HCT116 (cell line): ENCODE results near the gene ZDHHC14. TPM values are rescaled to one million over a fixed set of nuclear protein-coding genes. Genes with fewer than 3 reads are reported as not detected.

Source experiments
- ATAC-seq: fragments of 200-7000 bp; cut with Tn5 transposase; 2 replicates; pipeline ENCODE4 v1.9.1; 2020; ENCODE audit warnings: mild to moderate bottlenecking, moderate library complexity
- BruUV-seq: library from RNA; stranded (reverse); fragments of 400-500 nt; replicated peaks from 2 replicates; lab custom pipeline; 2021; lab: Mats Ljungman, UMichigan
- CTCF ChIA-PET: fragments of 300-600 bp; sonication (Branson Sonifier 250); formaldehyde crosslinking; loops from one replicate; lab custom pipeline; 2021; ENCODE audit warnings: antibody characterized with exemption; lab: Charles Lee
- POLR2A ChIA-PET: fragments of 300-600, 350-600 bp; sonication (Branson Sonifier 250); formaldehyde crosslinking; loops from one replicate; lab custom pipeline; 2021; ENCODE audit warnings: antibody characterized with exemption; lab: Charles Lee
- RAD21 ChIA-PET, 2 experiments: fragments of 300-600 bp; sonication (Branson Sonifier 250); formaldehyde crosslinking; loops; one replicate each; lab custom pipeline; 2023; ENCODE audit warnings: low total read pairs in 2 of 2; ENCODE audit not compliant: uncharacterized antibody in 2 of 2, unreplicated experiment in 2 of 2, low non-redundant PET in 1 of 2; lab: Charles Lee
- DNase-seq: peaks from one replicate; pipeline ENCODE4 v3.0.0-alpha.2; 2010; ENCODE audit warnings: low read depth, low spot score
- H2AFZ ChIP-seq: fragments of 200-600 bp; shearing (Covaris generic), sonication (generic); 2 replicates; pipeline ENCODE4 v1.6.1; 2017; ENCODE audit warnings: low read depth, mixed run types, mixed read lengths, antibody characterized with exemption, low read length; ENCODE audit not compliant: poor library complexity, severe bottlenecking
- H3K27ac ChIP-seq: 2 replicates; pipeline ENCODE4 v1.5.1; 2012; ENCODE audit warnings: low read depth, low read length
- H3K27me3 ChIP-seq: fragments of 200-600 bp; sonication (generic); 2 replicates; pipeline ENCODE4 v1.6.1; 2016; ENCODE audit warnings: mixed run types, low read length, mixed read lengths; ENCODE audit not compliant: insufficient read depth
- H3K36me3 ChIP-seq, 2 experiments: fragments of 200-500 bp in 1 of 2; fragments of 200-600 bp in 1 of 2; sonication (Bioruptor generic) in 1 of 2; sonication (generic) in 1 of 2; 2 replicates each; pipeline versions ENCODE4 v1.5.1 to v1.6.1; 2014 to 2016; ENCODE audit warnings: low read length in 2 of 2, inconsistent platforms in 1 of 2, mixed read lengths in 1 of 2, mixed run types in 1 of 2; ENCODE audit not compliant: insufficient read depth in 2 of 2, control insufficient read depth in 1 of 2
- H3K4me1 ChIP-seq, 2 experiments: fragments of 200-600 bp in 1 of 2; sonication (generic) in 1 of 2; 2 replicates each; pipeline versions ENCODE4 v1.5.1 to v1.6.1; 2012 to 2017; ENCODE audit warnings: low read length in 2 of 2, inconsistent platforms in 1 of 2, mild to moderate bottlenecking in 1 of 2, mixed read lengths in 1 of 2, mixed run types in 1 of 2, moderate library complexity in 1 of 2; ENCODE audit not compliant: insufficient read depth in 2 of 2, control insufficient read depth in 1 of 2
- H3K4me2 ChIP-seq: fragments of 200-600 bp; sonication (generic); 2 replicates; pipeline ENCODE4 v1.6.1; 2017; ENCODE audit warnings: mixed run types, low read length, mixed read lengths
- H3K4me3 ChIP-seq, 2 experiments: fragments of 200-600 bp in 1 of 2; sonication (generic) in 1 of 2; replicated peaks in 1 of 2; 2 replicates each; pipeline ENCODE4 v1.5.1; 2011 to 2016; ENCODE audit warnings: low read length in 2 of 2, control low read depth in 1 of 2, low read depth in 1 of 2, mild to moderate bottlenecking in 1 of 2, mixed read lengths in 1 of 2, mixed run types in 1 of 2
- H3K79me2 ChIP-seq: fragments of 200-600 bp; sonication (generic); 2 replicates; pipeline ENCODE4 v1.6.1; 2017; ENCODE audit warnings: mild to moderate bottlenecking, mixed run types, low read length, moderate library complexity, mixed read lengths; ENCODE audit not compliant: insufficient read depth
- H3K9ac ChIP-seq: fragments of 200-600 bp; sonication (generic); 2 replicates; pipeline ENCODE4 v1.6.1; 2016; ENCODE audit warnings: low read length, mixed read lengths
- H3K9me2 ChIP-seq: fragments of 200-600 bp; sonication (generic), shearing (Covaris generic); 2 replicates; pipeline ENCODE4 v1.6.1; 2017; ENCODE audit warnings: mixed run types, mild to moderate bottlenecking, moderate library complexity; ENCODE audit not compliant: insufficient read depth
- H3K9me3 ChIP-seq, 2 experiments: fragments of 200-500 bp in 1 of 2; fragments of 200-600 bp in 1 of 2; sonication (Bioruptor generic) in 1 of 2; sonication (generic) in 1 of 2; 2 replicates each; pipeline ENCODE4 v1.6.1; 2014 to 2017; ENCODE audit warnings: low read length in 2 of 2, mixed read lengths in 2 of 2, inconsistent platforms in 1 of 2, low read depth in 1 of 2, mild to moderate bottlenecking in 1 of 2, mixed run types in 1 of 2, moderate library complexity in 1 of 2; ENCODE audit not compliant: control insufficient read depth in 1 of 2, insufficient read depth in 1 of 2
- H4K20me1 ChIP-seq: fragments of 200-600 bp; sonication (generic), shearing (Covaris generic); 2 replicates; pipeline ENCODE4 v1.6.1; 2017; ENCODE audit warnings: mixed run types, mild to moderate bottlenecking, moderate library complexity; ENCODE audit not compliant: insufficient read depth
- ATF3 ChIP-seq: IDR thresholded peaks from 2 replicates; pipeline ENCODE4 v1.6.1; 2012
- CEBPB ChIP-seq: IDR thresholded peaks from 2 replicates; pipeline ENCODE4 v1.6.1; 2012; ENCODE audit warnings: low read depth
- EGR1 ChIP-seq: IDR thresholded peaks from 2 replicates; pipeline ENCODE4 v1.6.1; 2012; ENCODE audit warnings: low read depth
- ELF1 ChIP-seq: IDR thresholded peaks from 2 replicates; pipeline ENCODE4 v1.6.1; 2012; ENCODE audit warnings: low read depth, borderline replicate concordance
- EZH2phosphoT487 ChIP-seq: fragments of 200-600 bp; IDR thresholded peaks from 2 replicates; pipeline ENCODE4 v1.6.1; 2018; ENCODE audit warnings: antibody characterized with exemption, borderline replicate concordance
- JUND ChIP-seq: IDR thresholded peaks from 2 replicates; pipeline ENCODE4 v1.6.1; 2012
- MAX ChIP-seq: IDR thresholded peaks from 2 replicates; pipeline ENCODE4 v1.6.1; 2012
- RAD21 ChIP-seq: IDR thresholded peaks from 2 replicates; pipeline ENCODE4 v1.6.1; 2012; ENCODE audit warnings: low read depth, mild to moderate bottlenecking
- SRF ChIP-seq: IDR thresholded peaks from 2 replicates; pipeline ENCODE4 v1.6.1; 2012; ENCODE audit warnings: low read depth
- TCF7L2 ChIP-seq: IDR thresholded peaks from 2 replicates; pipeline ENCODE4 v1.7.0; 2011; ENCODE audit warnings: borderline replicate concordance, inconsistent platforms; ENCODE audit not compliant: insufficient read depth, insufficient read length; ENCODE audit errors: extremely low read depth
- YY1 ChIP-seq: IDR thresholded peaks from 2 replicates; pipeline ENCODE4 v1.6.1; 2011; ENCODE audit warnings: low read length, low read depth, moderate library complexity, mild to moderate bottlenecking; ENCODE audit not compliant: insufficient replicate concordance; ENCODE audit errors: extremely low read depth
- ZBTB33 ChIP-seq: IDR thresholded peaks from 2 replicates; pipeline ENCODE4 v1.6.1; 2011; ENCODE audit warnings: mild to moderate bottlenecking, low read length, moderate library complexity; ENCODE audit not compliant: insufficient replicate concordance; ENCODE audit errors: extremely low read depth
- ZNF274 ChIP-seq: fragments of 200-500 bp; sonication (Bioruptor generic); IDR thresholded peaks from 2 replicates; pipeline ENCODE4 v1.6.1; 2014; ENCODE audit warnings: mild to moderate bottlenecking, low read depth, low read length, inconsistent platforms
- intact Hi-C: fragments of 100-400 bp; cut with micrococcal nuclease; formaldehyde crosslinking; loops from 2 replicates; pipeline ENCODE4 v1.10.0; 2022
- total RNA-seq: library from RNA; stranded (reverse); gene quantifications from one replicate; pipeline ENCODE4 v1.2.1, GENCODE V29; 2021; ENCODE audit not compliant: unreplicated experiment
- TF ChIP-seq, protein P1 (sequence below): IDR thresholded peaks from 2 replicates; pipeline ENCODE4 v1.6.1; 2012; ENCODE audit warnings: low read depth

The ZDHHC14 gene
- total RNA-seq, 1 experiment from 2014 or later, result 5.3 TPM

GRCh38 chr6:157661652-157662051 is 280.7 kb downstream of the ZDHHC14 start:
- no peaks in the 10 kb centered on the region for H4K20me1 ChIP-seq
- H3K9ac ChIP-seq, result no peak overlapping the region
- H3K36me3 ChIP-seq, result no peaks in the 10 kb centered on the region
- H3K4me3 ChIP-seq, result no peak overlapping the region
- H3K79me2 ChIP-seq, result no peaks in the 10 kb centered on the region
- H3K9me2 ChIP-seq, result no peaks in the 10 kb centered on the region
- TF ChIP-seq RAD21 (no peak), MAX (no peak), TCF7L2 (no peak), JUND (no peak), ZBTB33 (no peak), EZH2phosphoT487 (no peak), ELF1 (no peak), SRF (no peak), CEBPB (no peak), EGR1 (no peak), YY1 (no peak), ATF3 (no peak), ZNF274 (no peak)
- TF ChIP-seq, protein P1, sequence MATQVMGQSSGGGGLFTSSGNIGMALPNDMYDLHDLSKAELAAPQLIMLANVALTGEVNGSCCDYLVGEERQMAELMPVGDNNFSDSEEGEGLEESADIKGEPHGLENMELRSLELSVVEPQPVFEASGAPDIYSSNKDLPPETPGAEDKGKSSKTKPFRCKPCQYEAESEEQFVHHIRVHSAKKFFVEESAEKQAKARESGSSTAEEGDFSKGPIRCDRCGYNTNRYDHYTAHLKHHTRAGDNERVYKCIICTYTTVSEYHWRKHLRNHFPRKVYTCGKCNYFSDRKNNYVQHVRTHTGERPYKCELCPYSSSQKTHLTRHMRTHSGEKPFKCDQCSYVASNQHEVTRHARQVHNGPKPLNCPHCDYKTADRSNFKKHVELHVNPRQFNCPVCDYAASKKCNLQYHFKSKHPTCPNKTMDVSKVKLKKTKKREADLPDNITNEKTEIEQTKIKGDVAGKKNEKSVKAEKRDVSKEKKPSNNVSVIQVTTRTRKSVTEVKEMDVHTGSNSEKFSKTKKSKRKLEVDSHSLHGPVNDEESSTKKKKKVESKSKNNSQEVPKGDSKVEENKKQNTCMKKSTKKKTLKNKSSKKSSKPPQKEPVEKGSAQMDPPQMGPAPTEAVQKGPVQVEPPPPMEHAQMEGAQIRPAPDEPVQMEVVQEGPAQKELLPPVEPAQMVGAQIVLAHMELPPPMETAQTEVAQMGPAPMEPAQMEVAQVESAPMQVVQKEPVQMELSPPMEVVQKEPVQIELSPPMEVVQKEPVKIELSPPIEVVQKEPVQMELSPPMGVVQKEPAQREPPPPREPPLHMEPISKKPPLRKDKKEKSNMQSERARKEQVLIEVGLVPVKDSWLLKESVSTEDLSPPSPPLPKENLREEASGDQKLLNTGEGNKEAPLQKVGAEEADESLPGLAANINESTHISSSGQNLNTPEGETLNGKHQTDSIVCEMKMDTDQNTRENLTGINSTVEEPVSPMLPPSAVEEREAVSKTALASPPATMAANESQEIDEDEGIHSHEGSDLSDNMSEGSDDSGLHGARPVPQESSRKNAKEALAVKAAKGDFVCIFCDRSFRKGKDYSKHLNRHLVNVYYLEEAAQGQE, result no peak
- TF ChIP-seq, all 23 proteins: peak for 0
- ChIA-PET POLR2A (no interaction called here), CTCF (no interaction called here), RAD21 (no interaction called here)
- Histone ChIP-seq H3K9me3 (no peaks in the 10 kb centered on the region), H2AFZ (no peak overlapping the region), H3K27me3 (no peaks in the 10 kb centered on the region), H3K4me2 (no peak overlapping the region), H3K4me1 (no peaks in the 10 kb centered on the region), H3K27ac (no peak overlapping the region)
- DNase-seq, result no peak
- intact Hi-C loops, result loop anchor here (10.0 kb wide), 2 partner anchors 213 to 293 kb away; no protein-coding TSS in a partner anchor
- no peak for ATAC-seq
- no TSS peak for BruUV-seq
